H1 (cell line): ENCODE results near the gene APP. TPM values are rescaled to one million over a fixed set of nuclear protein-coding genes. Genes with fewer than 3 reads are reported as not detected.

Experiments
- BCL11A ChIP-seq, 2 experiments: IDR thresholded peaks; one replicate each; pipeline ENCODE4 v1.6.1; 2011; ENCODE audit warnings: low read depth in 2 of 2, low read length in 2 of 2, mild to moderate bottlenecking in 2 of 2
- CHD2 ChIP-seq: IDR thresholded peaks from 2 replicates; pipeline ENCODE4 v1.6.1; 2012; ENCODE audit warnings: low read length, improper control_type of control experiment
- EP300 ChIP-seq, 2 experiments: IDR thresholded peaks; 1 replicate in 1 of 2; 2 replicates in 1 of 2; pipeline ENCODE4 v1.6.1; 2011 to 2012; ENCODE audit warnings: low read depth in 2 of 2, low read length in 2 of 2, mild to moderate bottlenecking in 2 of 2, borderline replicate concordance in 1 of 2, inconsistent platforms in 1 of 2, moderate library complexity in 1 of 2
- KDM1A ChIP-seq: fragments of 200-600, 300-600 bp; sonication (generic); IDR thresholded peaks from 2 replicates; pipeline ENCODE4 v1.7.1; 2016; ENCODE audit warnings: mild to moderate bottlenecking, low read length, borderline replicate concordance
- SP1 ChIP-seq: IDR thresholded peaks from 2 replicates; pipeline ENCODE4 v1.6.1; 2011; ENCODE audit warnings: low read depth, low read length
- polyA plus RNA-seq, 7 experiments: library from polyadenylated mRNA; depleted of rRNA in 3 of 7; stranded (reverse) in 5 of 7; unstranded in 2 of 7; fragments of >200 nt in 5 of 7; fragments of 200-250 nt in 2 of 7; gene quantifications; 1 replicate in 5 of 7; 2 replicates in 1 of 7; 4 replicates in 1 of 7; pipeline versions ENCODE4 v1.2.1 to v1.2.3, GENCODE V29; 2011 to 2013; ENCODE audit warnings: missing spikeins in 2 of 7, mixed read lengths in 2 of 7
- total RNA-seq: library from RNA; stranded (reverse); fragmentation: NEBNext Ultra II Directional; extraction: Animal tissue kit (Norgen Biotek cat#: 25700); gene quantifications from 2 replicates; pipeline ENCODE4 v1.2.1, GENCODE V29; 2021
- TF ChIP-seq, protein P1 (sequence below): fragments of 300-600 bp; sonication (generic); IDR thresholded peaks from 2 replicates; pipeline ENCODE4 v1.7.1; 2012; ENCODE audit warnings: low read length, moderate library complexity, mild to moderate bottlenecking, inconsistent platforms; ENCODE audit not compliant: insufficient replicate concordance

The APP gene
- total and polyA plus RNA-seq, 2 of the 8 experiments (the other 6 are each of a cell fraction or from before 2014, with no cell fraction given): 375 to 551 TPM

DNA sequence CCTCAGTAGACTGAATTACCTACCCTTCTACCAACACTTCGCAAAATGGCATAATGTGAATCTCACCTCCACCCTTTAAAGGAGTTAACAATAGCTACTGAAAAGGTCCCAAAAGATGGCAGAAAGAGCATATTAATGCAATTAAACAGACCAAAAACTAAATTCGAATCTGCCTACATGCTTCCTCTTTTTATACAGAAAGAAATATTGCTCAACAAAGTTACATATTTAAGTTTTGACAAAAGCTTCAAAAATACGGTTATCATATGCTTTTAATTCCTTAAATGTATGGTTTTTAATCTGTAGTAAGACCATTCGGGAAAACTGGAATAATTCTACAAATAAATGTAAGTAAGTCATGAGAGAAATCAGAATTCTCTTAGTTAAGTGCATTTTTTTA, 2.2 kb downstream of the APP start (continued):
- TF ChIP-seq EP300 (IDR thresholded peaks at IDR 0.05; ENCODE audit: borderline replicate concordance in 1 of 2, low read depth in 2 of 2, low read length in 2 of 2): no peak
- TF ChIP-seq CHD2: no peak
- no peak for TF ChIP-seq BCL11A (IDR thresholded peaks at IDR 0.05; ENCODE audit: low read depth in 2 of 2, low read length in 2 of 2)
- no peak for TF ChIP-seq KDM1A
- no peak for TF ChIP-seq SP1
- TF ChIP-seq, protein P1, sequence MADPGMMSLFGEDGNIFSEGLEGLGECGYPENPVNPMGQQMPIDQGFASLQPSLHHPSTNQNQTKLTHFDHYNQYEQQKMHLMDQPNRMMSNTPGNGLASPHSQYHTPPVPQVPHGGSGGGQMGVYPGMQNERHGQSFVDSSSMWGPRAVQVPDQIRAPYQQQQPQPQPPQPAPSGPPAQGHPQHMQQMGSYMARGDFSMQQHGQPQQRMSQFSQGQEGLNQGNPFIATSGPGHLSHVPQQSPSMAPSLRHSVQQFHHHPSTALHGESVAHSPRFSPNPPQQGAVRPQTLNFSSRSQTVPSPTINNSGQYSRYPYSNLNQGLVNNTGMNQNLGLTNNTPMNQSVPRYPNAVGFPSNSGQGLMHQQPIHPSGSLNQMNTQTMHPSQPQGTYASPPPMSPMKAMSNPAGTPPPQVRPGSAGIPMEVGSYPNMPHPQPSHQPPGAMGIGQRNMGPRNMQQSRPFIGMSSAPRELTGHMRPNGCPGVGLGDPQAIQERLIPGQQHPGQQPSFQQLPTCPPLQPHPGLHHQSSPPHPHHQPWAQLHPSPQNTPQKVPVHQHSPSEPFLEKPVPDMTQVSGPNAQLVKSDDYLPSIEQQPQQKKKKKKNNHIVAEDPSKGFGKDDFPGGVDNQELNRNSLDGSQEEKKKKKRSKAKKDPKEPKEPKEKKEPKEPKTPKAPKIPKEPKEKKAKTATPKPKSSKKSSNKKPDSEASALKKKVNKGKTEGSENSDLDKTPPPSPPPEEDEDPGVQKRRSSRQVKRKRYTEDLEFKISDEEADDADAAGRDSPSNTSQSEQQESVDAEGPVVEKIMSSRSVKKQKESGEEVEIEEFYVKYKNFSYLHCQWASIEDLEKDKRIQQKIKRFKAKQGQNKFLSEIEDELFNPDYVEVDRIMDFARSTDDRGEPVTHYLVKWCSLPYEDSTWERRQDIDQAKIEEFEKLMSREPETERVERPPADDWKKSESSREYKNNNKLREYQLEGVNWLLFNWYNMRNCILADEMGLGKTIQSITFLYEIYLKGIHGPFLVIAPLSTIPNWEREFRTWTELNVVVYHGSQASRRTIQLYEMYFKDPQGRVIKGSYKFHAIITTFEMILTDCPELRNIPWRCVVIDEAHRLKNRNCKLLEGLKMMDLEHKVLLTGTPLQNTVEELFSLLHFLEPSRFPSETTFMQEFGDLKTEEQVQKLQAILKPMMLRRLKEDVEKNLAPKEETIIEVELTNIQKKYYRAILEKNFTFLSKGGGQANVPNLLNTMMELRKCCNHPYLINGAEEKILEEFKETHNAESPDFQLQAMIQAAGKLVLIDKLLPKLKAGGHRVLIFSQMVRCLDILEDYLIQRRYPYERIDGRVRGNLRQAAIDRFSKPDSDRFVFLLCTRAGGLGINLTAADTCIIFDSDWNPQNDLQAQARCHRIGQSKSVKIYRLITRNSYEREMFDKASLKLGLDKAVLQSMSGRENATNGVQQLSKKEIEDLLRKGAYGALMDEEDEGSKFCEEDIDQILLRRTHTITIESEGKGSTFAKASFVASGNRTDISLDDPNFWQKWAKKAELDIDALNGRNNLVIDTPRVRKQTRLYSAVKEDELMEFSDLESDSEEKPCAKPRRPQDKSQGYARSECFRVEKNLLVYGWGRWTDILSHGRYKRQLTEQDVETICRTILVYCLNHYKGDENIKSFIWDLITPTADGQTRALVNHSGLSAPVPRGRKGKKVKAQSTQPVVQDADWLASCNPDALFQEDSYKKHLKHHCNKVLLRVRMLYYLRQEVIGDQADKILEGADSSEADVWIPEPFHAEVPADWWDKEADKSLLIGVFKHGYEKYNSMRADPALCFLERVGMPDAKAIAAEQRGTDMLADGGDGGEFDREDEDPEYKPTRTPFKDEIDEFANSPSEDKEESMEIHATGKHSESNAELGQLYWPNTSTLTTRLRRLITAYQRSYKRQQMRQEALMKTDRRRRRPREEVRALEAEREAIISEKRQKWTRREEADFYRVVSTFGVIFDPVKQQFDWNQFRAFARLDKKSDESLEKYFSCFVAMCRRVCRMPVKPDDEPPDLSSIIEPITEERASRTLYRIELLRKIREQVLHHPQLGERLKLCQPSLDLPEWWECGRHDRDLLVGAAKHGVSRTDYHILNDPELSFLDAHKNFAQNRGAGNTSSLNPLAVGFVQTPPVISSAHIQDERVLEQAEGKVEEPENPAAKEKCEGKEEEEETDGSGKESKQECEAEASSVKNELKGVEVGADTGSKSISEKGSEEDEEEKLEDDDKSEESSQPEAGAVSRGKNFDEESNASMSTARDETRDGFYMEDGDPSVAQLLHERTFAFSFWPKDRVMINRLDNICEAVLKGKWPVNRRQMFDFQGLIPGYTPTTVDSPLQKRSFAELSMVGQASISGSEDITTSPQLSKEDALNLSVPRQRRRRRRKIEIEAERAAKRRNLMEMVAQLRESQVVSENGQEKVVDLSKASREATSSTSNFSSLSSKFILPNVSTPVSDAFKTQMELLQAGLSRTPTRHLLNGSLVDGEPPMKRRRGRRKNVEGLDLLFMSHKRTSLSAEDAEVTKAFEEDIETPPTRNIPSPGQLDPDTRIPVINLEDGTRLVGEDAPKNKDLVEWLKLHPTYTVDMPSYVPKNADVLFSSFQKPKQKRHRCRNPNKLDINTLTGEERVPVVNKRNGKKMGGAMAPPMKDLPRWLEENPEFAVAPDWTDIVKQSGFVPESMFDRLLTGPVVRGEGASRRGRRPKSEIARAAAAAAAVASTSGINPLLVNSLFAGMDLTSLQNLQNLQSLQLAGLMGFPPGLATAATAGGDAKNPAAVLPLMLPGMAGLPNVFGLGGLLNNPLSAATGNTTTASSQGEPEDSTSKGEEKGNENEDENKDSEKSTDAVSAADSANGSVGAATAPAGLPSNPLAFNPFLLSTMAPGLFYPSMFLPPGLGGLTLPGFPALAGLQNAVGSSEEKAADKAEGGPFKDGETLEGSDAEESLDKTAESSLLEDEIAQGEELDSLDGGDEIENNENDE: no peak
- TF ChIP-seq, all 59 proteins: peak for 0
